Kidney (tissue), 14 donors: ENCODE results near the gene LCE3E. TPM values are rescaled to one million over a fixed set of nuclear protein-coding genes. Genes with fewer than 3 reads are reported as not detected.

Source experiments
- DNase-seq, 5 donors: peaks; one replicate each; pipeline ENCODE4 v3.0.0-alpha.2; 2013 to 2020
- FAIRE-seq: peaks from 2 replicates; lab custom pipeline; 2012; peaks lifted over from hg19 to GRCh38; lab: Jason Lieb, UNC
- H3K27ac ChIP-seq, 2 donors: one replicate each; pipeline ENCODE4 v1.7.0; 2013; ENCODE audit warnings: low read depth in 2 of 2, low read length in 2 of 2, inconsistent platforms in 1 of 2
- H3K27me3 ChIP-seq: one replicate; pipeline ENCODE4 v1.7.1; 2013; ENCODE audit warnings: low read length, inconsistent platforms; ENCODE audit not compliant: control insufficient read depth, insufficient read depth
- H3K36me3 ChIP-seq, 3 donors: one replicate each; pipeline versions ENCODE4 v1.7.0 to v1.7.1; 2013; ENCODE audit warnings: low read length in 3 of 3, control low read depth in 1 of 3, inconsistent platforms in 1 of 3; ENCODE audit not compliant: insufficient read depth in 3 of 3, control insufficient read depth in 2 of 3
- H3K4me1 ChIP-seq, 3 donors: one replicate each; pipeline versions ENCODE4 v1.7.0 to v1.7.1; 2013; ENCODE audit warnings: low read length in 3 of 3, inconsistent platforms in 1 of 3, low read depth in 1 of 3; ENCODE audit not compliant: control insufficient read depth in 2 of 3, insufficient read depth in 2 of 3
- H3K4me3 ChIP-seq, 3 donors: one replicate each; pipeline versions ENCODE4 v1.7.0 to v1.8.1; 2013; ENCODE audit warnings: low read length in 3 of 3, control low read depth in 1 of 3, inconsistent platforms in 1 of 3
- H3K9ac ChIP-seq, 3 donors: one replicate each; pipeline versions ENCODE4 v1.7.0 to v1.7.1; 2013; ENCODE audit warnings: low read length in 3 of 3, control low read depth in 1 of 3, inconsistent platforms in 1 of 3
- H3K9me3 ChIP-seq, 3 donors: one replicate each; pipeline versions ENCODE4 v1.7.0 to v1.7.1; 2013; ENCODE audit warnings: low read length in 3 of 3, control low read depth in 1 of 3, inconsistent platforms in 1 of 3; ENCODE audit not compliant: control insufficient read depth in 2 of 3, insufficient read depth in 1 of 3
- intact Hi-C: fragments of 100-400 bp; cut with DNase I; formaldehyde crosslinking; loops from one replicate; pipeline ENCODE4 v1.11.1; 2022
- polyA plus RNA-seq: library from polyadenylated mRNA; stranded (reverse); fragments of 350-450 nt; fragmentation: Illumina TruSeq; extraction: RNeasy Lipid Tissue Mini Kit (QIAGEN cat#74804); gene quantifications from one replicate; pipeline ENCODE4 v1.2.3, GENCODE V29; 2014; ENCODE audit warnings: low read depth, low replicate concordance; ENCODE audit not compliant: insufficient read depth
- total RNA-seq: library from RNA; stranded (reverse); fragmentation: NEBNext Ultra II Directional; extraction: Animal tissue kit (Norgen Biotek cat#: 25700); gene quantifications from one replicate; pipeline ENCODE4 v1.2.1, GENCODE V29; 2021
- TF ChIP-seq, protein P1 (sequence below): IDR thresholded peaks from 3 replicates; pipeline ENCODE4 v1.5.1; 2012; ENCODE audit warnings: mild to moderate bottlenecking, moderate library complexity, borderline replicate concordance; ENCODE audit not compliant: insufficient read depth; ENCODE audit errors: extremely low read depth
- donor health status: control.
- donor health status: control.
- donor health status: control.
- donor health status: control.
- donor health status: control.
- donor health status: DM: yes; HTN: yes; CAD: no.
- donor health status: Normal renal cell carcinoma (clear cell type).

Gene LCE3E
- total and polyA plus RNA-seq, 2 donors from 2014 or later, result not detected

- Histone ChIP-seq H3K4me1 (no peaks in the 10 kb centered on the region), H3K36me3 (no peaks in the 10 kb centered on the region), H3K4me3 (no peak overlapping the region), H3K9ac (no peak overlapping the region), H3K27ac (no peak overlapping the region), H3K9me3 (peaks cover 0 to 3% (median 0%) of the 10 kb centered on the region in 3 donors), H3K27me3 (no peaks in the 10 kb centered on the region)
- no peak for DNase-seq
- FAIRE-seq, result no peak
- TF ChIP-seq, protein P1, sequence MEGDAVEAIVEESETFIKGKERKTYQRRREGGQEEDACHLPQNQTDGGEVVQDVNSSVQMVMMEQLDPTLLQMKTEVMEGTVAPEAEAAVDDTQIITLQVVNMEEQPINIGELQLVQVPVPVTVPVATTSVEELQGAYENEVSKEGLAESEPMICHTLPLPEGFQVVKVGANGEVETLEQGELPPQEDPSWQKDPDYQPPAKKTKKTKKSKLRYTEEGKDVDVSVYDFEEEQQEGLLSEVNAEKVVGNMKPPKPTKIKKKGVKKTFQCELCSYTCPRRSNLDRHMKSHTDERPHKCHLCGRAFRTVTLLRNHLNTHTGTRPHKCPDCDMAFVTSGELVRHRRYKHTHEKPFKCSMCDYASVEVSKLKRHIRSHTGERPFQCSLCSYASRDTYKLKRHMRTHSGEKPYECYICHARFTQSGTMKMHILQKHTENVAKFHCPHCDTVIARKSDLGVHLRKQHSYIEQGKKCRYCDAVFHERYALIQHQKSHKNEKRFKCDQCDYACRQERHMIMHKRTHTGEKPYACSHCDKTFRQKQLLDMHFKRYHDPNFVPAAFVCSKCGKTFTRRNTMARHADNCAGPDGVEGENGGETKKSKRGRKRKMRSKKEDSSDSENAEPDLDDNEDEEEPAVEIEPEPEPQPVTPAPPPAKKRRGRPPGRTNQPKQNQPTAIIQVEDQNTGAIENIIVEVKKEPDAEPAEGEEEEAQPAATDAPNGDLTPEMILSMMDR, result no peak
- intact Hi-C loops, result no loop called here
These were observed 30.4 kb upstream of the LCE3E start for GRCh38 chr1:152596986-152597385.

GRCh38 chr1:152585586-152585985 is 19.0 kb upstream of the LCE3E start:
- Histone ChIP-seq H3K4me1 (no peaks in the 10 kb centered on the region), H3K9ac (no peak overlapping the region), H3K9me3 (no peaks in the 10 kb centered on the region), H3K4me3 (no peak overlapping the region), H3K27me3 (no peaks in the 10 kb centered on the region), H3K27ac (no peak overlapping the region), H3K36me3 (no peaks in the 10 kb centered on the region)
- FAIRE-seq (no peak), DNase-seq (no peak)
- TF ChIP-seq, protein P1, result no peak
- intact Hi-C loops, result no loop called here

DNA sequence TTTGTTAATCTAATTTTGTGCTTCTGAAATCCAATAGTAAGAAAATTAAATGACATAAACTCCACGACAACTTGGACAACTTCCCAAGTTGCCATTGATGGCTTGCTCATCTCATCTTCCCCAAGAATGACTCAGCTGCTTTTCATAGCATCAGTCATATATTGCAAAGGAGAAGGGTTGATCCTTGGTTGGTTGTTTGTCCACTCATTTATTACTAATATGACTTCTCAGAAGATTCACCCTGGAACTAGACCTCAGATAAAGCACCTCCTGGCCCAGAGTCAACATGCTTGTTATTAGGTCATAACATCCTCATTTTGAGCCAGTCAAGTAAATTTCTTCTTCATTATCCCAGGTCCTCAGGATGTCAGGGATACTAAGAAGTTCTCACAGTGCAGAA is 16.1 kb upstream of the LCE3E start:
- FAIRE-seq, result no peak

More for the DNA sequence above, 16.1 kb upstream of the LCE3E start:
- Histone ChIP-seq H3K9me3 (no peaks in the 10 kb centered on the region), H3K36me3 (no peaks in the 10 kb centered on the region), H3K27ac (no peak overlapping the region), H3K4me1 (no peaks in the 10 kb centered on the region), H3K27me3 (no peaks in the 10 kb centered on the region), H3K4me3 (no peak overlapping the region), H3K9ac (no peak overlapping the region)
- TF ChIP-seq, protein P1, result no peak
- no peak for DNase-seq
- intact Hi-C loops, result no loop called here
